Measurements from ENCODE around the gene AHRR. TPM values are rescaled to one million over a fixed set of nuclear protein-coding genes. Genes with fewer than 3 reads are reported as not detected.

Gene AHRR
- total and polyA plus RNA-seq, 2 experiments from 2014 or later = 0.27 to 1.8 TPM

GRCh38 chr5:464843-465590, 143.5 kb downstream of the AHRR start:
- Mint-ChIP-seq H3K27ac (no peak overlapping the region), H3K4me1 (no peaks in the 10 kb centered on the region), H3K9me3 (no peaks in the 10 kb centered on the region), H3K27me3 (ENCODE audit: insufficient read depth, low read depth, poor library complexity) (peaks cover 10% of the 10 kb centered on the region), H3K4me3 (no peak overlapping the region), H3K36me3 (ENCODE audit: low read depth) (peaks cover 19% of the 10 kb centered on the region)
- no peaks in the 10 kb centered on the region for H3F3A ChIP-seq (replicated peaks; ENCODE audit: low read depth)
- H3K4me1 ChIP-seq (ENCODE audit: insufficient read depth) = no peaks in the 10 kb centered on the region
- no peaks in the 10 kb centered on the region for H4K20me1 ChIP-seq (replicated peaks; ENCODE audit: insufficient read depth)
- H3K36me3 ChIP-seq (ENCODE audit: insufficient read depth) = peaks cover 20% of the 10 kb centered on the region; the same call in 1 of the 2 replicates
- no peaks in the 10 kb centered on the region for H3K9me2 ChIP-seq (ENCODE audit: insufficient read depth)
- no peak overlapping the region for H3K27ac ChIP-seq (ENCODE audit: low read depth)
- ATAC-seq = no peak
- no peak overlapping the region for H3K4me3 ChIP-seq
- no peaks in the 10 kb centered on the region for H3K27me3 ChIP-seq (ENCODE audit: insufficient read depth)
- TF ChIP-seq JUNB (IDR thresholded peaks at IDR 0.05; ENCODE audit: unreplicated experiment) (no peak), ETS1 (IDR thresholded peaks at IDR 0.05) (no peak), POLR2AphosphoS5 (IDR thresholded peaks at IDR 0.05; ENCODE audit: low read depth) (no peak), CTCF (conservative IDR thresholded peaks at IDR 0.05; ENCODE audit: low read depth in 2 of 2) (no peak), ZNF331 (CRISPR knock-in tag; IDR thresholded peaks at IDR 0.05; ENCODE audit: low read depth) (no peak), EZH2 (IDR thresholded peaks at IDR 0.05; ENCODE audit: low read depth, unreplicated experiment) (no peak), CREB1 (CRISPR knock-in tag; IDR thresholded peaks at IDR 0.05; ENCODE audit: low read depth) (no peak)
- no peaks in the 10 kb centered on the region for H3K79me2 ChIP-seq (replicated peaks; ENCODE audit: insufficient read depth)
- DNase-seq (ENCODE audit: low spot score) = no peak
- no peak overlapping the region for H3K4me2 ChIP-seq
- no peak overlapping the region for H2AFZ ChIP-seq

GRCh38 chr5:465591-466403, 144.3 kb downstream of the AHRR start:
- peaks cover 16% of the 10 kb centered on the region; the same call in 1 of the 2 replicates for H3K36me3 ChIP-seq (ENCODE audit: insufficient read depth)
- H3K4me3 ChIP-seq = no peak overlapping the region
- no peaks in the 10 kb centered on the region for H3K4me1 ChIP-seq (ENCODE audit: insufficient read depth)
- H3K27ac Mint-ChIP-seq = no peak overlapping the region
- no peaks in the 10 kb centered on the region for H3K27me3 ChIP-seq (ENCODE audit: insufficient read depth)
- ATAC-seq = no peak
- H3K4me1 Mint-ChIP-seq = no peaks in the 10 kb centered on the region
- H3K9me3 Mint-ChIP-seq = no peaks in the 10 kb centered on the region
- H3K27me3 Mint-ChIP-seq (ENCODE audit: insufficient read depth, low read depth, poor library complexity) = peaks cover 10% of the 10 kb centered on the region
- H3K9me2 ChIP-seq (ENCODE audit: insufficient read depth) = no peaks in the 10 kb centered on the region
- H3F3A ChIP-seq (replicated peaks; ENCODE audit: low read depth) = no peaks in the 10 kb centered on the region
- peaks cover 16% of the 10 kb centered on the region; the same call in 2 of the 3 replicates for H3K36me3 Mint-ChIP-seq (ENCODE audit: low read depth)
- H3K27ac ChIP-seq (ENCODE audit: low read depth) = no peak overlapping the region
- no peak for DNase-seq (ENCODE audit: low spot score)
- H4K20me1 ChIP-seq (replicated peaks; ENCODE audit: insufficient read depth) = peaks cover 6% of the 10 kb centered on the region; the same call in 1 of the 2 replicates
- no peak overlapping the region for H3K4me2 ChIP-seq
- no peak overlapping the region for H2AFZ ChIP-seq
- H3K79me2 ChIP-seq (replicated peaks; ENCODE audit: insufficient read depth) = no peaks in the 10 kb centered on the region
- no peak overlapping the region for H3K4me3 Mint-ChIP-seq
- TF ChIP-seq EZH2phosphoT487 (IDR thresholded peaks at IDR 0.05; ENCODE audit: unreplicated experiment) (no peak), POLR2AphosphoS5 (IDR thresholded peaks at IDR 0.05; ENCODE audit: low read depth) (no peak), NANOG (IDR thresholded peaks at IDR 0.05; ENCODE audit: borderline replicate concordance) (no peak), JUNB (IDR thresholded peaks at IDR 0.05; ENCODE audit: unreplicated experiment) (no peak), ZNF462 (CRISPR knock-in tag; IDR thresholded peaks at IDR 0.05) (no peak)
